ENCODE measurements around the gene C11orf42.

GRCh38 chr11:6216501-6216900 is 11.1 kb downstream of the C11orf42 start:
- no peak for TF ChIP-seq MYNN (tag by site-specific recombination; IDR thresholded peaks at IDR 0.05; ENCODE audit: borderline replicate concordance)
- TF ChIP-seq SCRT1 (tag by site-specific recombination; IDR thresholded peaks at IDR 0.05; ENCODE audit: borderline replicate concordance): no peak
- TF ChIP-seq CTCF (tag by site-specific recombination; IDR thresholded peaks at IDR 0.05): no peak
- TF ChIP-seq ZNF658 (tag by site-specific recombination; IDR thresholded peaks at IDR 0.05): no peak
- TF ChIP-seq ZBTB20 (tag by site-specific recombination; IDR thresholded peaks at IDR 0.05): no peak
- no peak for TF ChIP-seq ZNF660 (tag by site-specific recombination; IDR thresholded peaks at IDR 0.05)
- TF ChIP-seq ZFP3 (tag by site-specific recombination; IDR thresholded peaks at IDR 0.05; ENCODE audit: low read depth): no peak

Data from HEK293 (cell line).